Measurements from ENCODE around the gene ZBTB22. TPM values are rescaled to one million over a fixed set of nuclear protein-coding genes. Genes with fewer than 3 reads are reported as not detected.

Gene ZBTB22
- total RNA-seq, 4 donors from 2014 or later: 3.8 to 31.3 (median 16.0) TPM

DNA sequence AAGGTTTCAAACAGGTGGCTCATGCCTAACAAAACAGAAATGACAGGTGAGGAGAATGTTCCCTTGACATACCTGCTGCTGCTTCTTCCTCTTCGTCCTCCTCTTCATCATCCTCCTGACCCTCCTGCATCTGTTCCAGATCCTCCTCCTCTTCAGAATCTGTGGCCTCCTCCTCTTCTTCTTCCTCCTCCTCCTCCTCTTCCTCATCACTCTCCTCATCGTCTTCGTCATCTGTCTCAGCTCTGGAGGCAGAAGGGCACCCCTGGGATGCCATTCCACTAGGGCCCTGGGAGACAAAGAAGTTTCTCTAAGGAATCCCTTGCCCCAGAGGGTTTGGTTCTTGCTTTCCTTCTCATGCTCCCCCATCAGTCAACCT is 2.4 kb upstream of the ZBTB22 start:
- H3K4me1 ChIP-seq: peaks cover 6 to 16% of the 10 kb centered on the region in 2 donors
- peak overlapping the region; percentile 89 to 90 for H3K27ac ChIP-seq
- no peak for DNase-seq
- no peaks in the 10 kb centered on the region for H3K9me3 ChIP-seq
- no peaks in the 10 kb centered on the region for H3K27me3 ChIP-seq
- TF ChIP-seq POLR2A (IDR thresholded peaks at IDR 0.05): no peak
- no peak for TF ChIP-seq CTCF (IDR thresholded peaks at IDR 0.05)
- no peaks in the 10 kb centered on the region for H3K36me3 ChIP-seq
- intact Hi-C loops (cut with DNase I; ENCODE audit: low total_unique reads): no loop called here
- H3K4me3 ChIP-seq: no peak overlapping the region

GRCh38 chr6:33318426-33319073 is 1.0 kb upstream of the ZBTB22 start:
- DNase-seq: no peak
- intact Hi-C loops (cut with DNase I; ENCODE audit: low total_unique reads): no loop called here
- H3K9me3 ChIP-seq: no peaks in the 10 kb centered on the region

GRCh38 chr6:33317419-33317668 is 200 bp downstream of the ZBTB22 start:
- H3K4me3 ChIP-seq: peak overlapping the region; percentile 41 to 56
- no peak for TF ChIP-seq CTCF (IDR thresholded peaks at IDR 0.05)
- TF ChIP-seq POLR2A (IDR thresholded peaks at IDR 0.05): no peak
- H3K27me3 ChIP-seq: no peaks in the 10 kb centered on the region
- H3K4me1 ChIP-seq: peaks cover 6 to 14% of the 10 kb centered on the region in 2 donors
- H3K36me3 ChIP-seq: no peaks in the 10 kb centered on the region
- no peaks in the 10 kb centered on the region for H3K9me3 ChIP-seq
- intact Hi-C loops (cut with DNase I; ENCODE audit: low total_unique reads): no loop called here
- no peak for DNase-seq
- peak overlapping the region; percentile 89 to 90 for H3K27ac ChIP-seq

More at GRCh38 chr6:33318426-33319073, 1.0 kb upstream of the ZBTB22 start:
- peak overlapping the region; percentile 89 to 90 for H3K27ac ChIP-seq
- peaks cover 6 to 13% of the 10 kb centered on the region in 2 donors for H3K4me1 ChIP-seq
- H3K27me3 ChIP-seq: no peaks in the 10 kb centered on the region
- peak overlapping the region; percentile 41 to 56 for H3K4me3 ChIP-seq
- no peak for TF ChIP-seq POLR2A (IDR thresholded peaks at IDR 0.05)
- TF ChIP-seq CTCF (IDR thresholded peaks at IDR 0.05): no peak
- no peaks in the 10 kb centered on the region for H3K36me3 ChIP-seq

DNA sequence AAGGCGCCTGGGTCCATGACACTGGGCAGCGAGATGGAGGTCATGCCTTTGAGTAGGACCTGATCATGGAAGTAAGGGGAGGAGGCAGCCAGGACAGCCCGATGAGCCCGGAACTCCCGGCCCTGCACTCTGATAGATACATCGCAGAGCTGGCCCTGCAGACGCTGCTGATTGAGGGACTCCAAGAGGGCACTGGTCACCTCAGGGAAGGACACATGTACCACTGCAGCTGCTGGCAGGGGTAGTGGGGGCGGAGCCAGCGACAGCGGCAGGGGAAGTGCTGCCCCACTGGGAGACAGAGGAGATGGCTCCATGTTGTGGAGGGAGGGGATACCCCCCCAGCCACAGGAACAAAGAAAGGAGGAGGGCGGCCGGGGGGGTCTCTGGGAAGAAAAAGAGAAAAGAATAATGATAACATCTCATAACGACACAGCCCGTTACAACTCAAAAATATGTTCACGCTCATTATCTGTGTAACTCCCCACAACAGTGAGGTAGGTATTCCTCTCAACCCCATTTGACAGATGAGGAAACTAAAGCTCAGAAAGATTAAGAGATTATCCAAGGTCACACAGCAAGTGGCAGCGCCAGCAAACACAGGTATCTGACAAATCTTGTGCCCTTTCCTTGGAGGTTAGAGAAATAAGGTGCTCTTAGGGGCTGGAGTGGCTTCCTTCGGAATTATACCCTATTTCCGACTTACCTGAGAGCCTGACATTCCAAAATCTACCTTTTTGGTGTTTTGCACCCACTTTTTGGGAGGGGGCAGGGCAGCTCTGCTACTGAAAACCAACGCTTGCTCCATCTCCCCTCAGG is 733 bp downstream of the ZBTB22 start:
- H3K36me3 ChIP-seq: no peaks in the 10 kb centered on the region
- H3K27me3 ChIP-seq: no peaks in the 10 kb centered on the region
- intact Hi-C loops (cut with DNase I; ENCODE audit: low total_unique reads): no loop called here
- no peaks in the 10 kb centered on the region for H3K9me3 ChIP-seq
- H3K27ac ChIP-seq: peak overlapping the region; percentile 89 to 90
- H3K4me3 ChIP-seq: peak overlapping the region; percentile 41 to 56
- no peak for TF ChIP-seq CTCF (IDR thresholded peaks at IDR 0.05)
- no peak for TF ChIP-seq POLR2A (IDR thresholded peaks at IDR 0.05)
- DNase-seq: no peak
- H3K4me1 ChIP-seq: peaks cover 2 to 14% of the 10 kb centered on the region in 2 donors
